Rectal smooth muscle tissue (tissue), 1 donor: ENCODE data around the gene EHMT1.

Experiments used
- H3K27ac ChIP-seq: one replicate; pipeline ENCODE4 v1.7.0; 2013; ENCODE audit warnings: low read depth, low read length, inconsistent platforms
- H3K27me3 ChIP-seq: one replicate; pipeline ENCODE4 v1.7.0; 2013; ENCODE audit warnings: low read length; ENCODE audit not compliant: control insufficient read depth, insufficient read depth
- H3K36me3 ChIP-seq: one replicate; pipeline ENCODE4 v1.7.0; 2013; ENCODE audit warnings: low read length; ENCODE audit not compliant: control insufficient read depth, insufficient read depth
- H3K4me1 ChIP-seq: one replicate; pipeline ENCODE4 v1.7.0; 2013; ENCODE audit warnings: low read length; ENCODE audit not compliant: control insufficient read depth, insufficient read depth
- H3K4me3 ChIP-seq: one replicate; pipeline ENCODE4 v1.7.0; 2013; ENCODE audit warnings: low read length
- H3K9ac ChIP-seq: one replicate; pipeline ENCODE4 v1.7.0; 2013; ENCODE audit warnings: low read length

EHMT1 gene

DNA sequence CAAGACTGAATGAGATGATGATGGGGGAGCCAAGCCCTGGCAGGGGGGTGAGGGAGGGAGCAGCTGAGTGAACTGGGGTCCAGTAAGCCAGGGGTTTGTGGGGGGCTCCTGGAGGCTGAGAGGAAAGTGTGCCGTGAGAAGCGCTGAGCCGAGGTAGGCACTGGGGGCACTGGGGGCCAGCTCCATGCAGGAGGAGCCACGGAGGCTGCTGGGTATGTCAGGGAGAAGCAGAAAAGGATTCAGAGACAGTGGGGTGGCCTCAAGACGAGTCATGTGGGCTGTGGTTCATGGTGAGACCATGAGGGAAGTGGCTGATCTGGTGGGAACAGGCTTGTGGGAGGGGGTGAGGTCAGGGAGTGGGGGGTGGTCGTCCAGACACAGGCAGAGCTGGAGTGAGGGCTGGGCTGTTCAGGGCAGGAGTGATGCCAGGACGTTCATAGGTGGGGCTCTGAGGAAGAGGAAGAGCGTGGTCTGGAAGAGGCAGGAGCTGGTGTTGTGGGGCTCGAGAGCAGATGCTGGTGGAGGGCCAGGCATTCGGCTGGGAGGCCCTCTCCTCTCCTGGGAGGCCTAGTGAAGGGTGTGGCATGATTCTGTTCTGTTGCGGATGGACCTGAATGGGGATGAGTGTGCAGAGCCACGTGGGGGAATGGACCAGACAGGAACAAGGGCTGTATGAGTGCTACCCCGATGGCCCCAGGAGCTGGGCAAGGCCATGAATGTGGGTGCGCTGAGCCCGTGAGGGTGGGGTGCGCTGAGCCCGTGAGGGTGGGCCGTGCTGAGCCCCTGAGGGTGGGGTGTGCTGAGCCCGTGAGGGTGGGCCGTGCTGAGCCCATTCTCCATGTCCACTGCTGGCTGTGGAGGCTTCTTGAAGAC, 166.1 kb downstream of the EHMT1 start:
- H3K36me3 ChIP-seq = peaks cover 22% of the 10 kb centered on the region
- H3K4me1 ChIP-seq = no peaks in the 10 kb centered on the region
- H3K9ac ChIP-seq = no peak overlapping the region
- no peaks in the 10 kb centered on the region for H3K27me3 ChIP-seq
- H3K27ac ChIP-seq = no peak overlapping the region
- H3K4me3 ChIP-seq = no peak overlapping the region

DNA sequence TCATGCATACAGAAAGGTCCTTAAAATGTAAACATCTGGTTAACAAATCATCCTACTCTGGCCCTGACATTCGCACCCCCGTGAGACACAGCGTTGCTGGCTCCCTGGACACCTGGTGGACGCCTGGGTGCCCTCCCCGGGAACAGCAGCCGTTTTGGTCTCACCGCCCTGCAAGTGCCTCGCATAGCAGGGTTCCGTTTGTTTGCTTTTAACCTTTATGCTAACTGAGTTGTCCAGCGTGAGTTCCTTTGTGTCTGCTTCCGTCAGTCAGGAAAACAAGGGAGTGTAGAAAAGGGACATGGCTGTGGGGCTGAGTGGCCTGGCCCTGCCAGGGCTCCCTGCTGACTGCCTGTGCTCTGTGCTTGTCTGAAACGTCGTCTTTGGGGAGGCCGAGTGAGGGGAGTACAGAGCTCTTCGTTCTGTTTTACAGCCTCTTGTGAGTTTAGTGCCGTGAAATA, 166.9 kb downstream of the EHMT1 start:
- Histone ChIP-seq H3K36me3 (peaks cover 21% of the 10 kb centered on the region), H3K9ac (no peak overlapping the region), H3K27ac (no peak overlapping the region), H3K27me3 (no peaks in the 10 kb centered on the region), H3K4me1 (no peaks in the 10 kb centered on the region), H3K4me3 (no peak overlapping the region)

DNA sequence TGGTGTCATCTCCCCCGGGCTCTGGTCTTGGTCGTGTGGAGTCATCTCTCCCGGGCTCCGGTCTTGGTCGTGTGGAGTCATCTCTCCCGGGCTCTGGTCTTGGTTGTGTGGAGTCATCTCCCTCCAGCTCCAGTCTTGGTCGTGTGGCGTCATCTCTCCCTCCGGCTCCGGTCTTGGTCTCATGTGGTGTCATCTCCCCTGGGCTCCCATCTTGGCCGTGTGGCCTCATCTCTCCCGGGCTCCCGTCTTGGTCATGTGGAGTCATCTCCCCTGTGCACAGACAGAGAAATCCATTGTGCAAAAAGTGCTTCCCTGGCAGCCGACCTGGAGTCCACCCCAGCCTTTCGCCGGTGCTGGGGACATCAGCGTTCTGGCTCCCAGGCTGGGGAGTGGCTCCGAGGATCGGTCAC, 167.7 kb downstream of the EHMT1 start:
- Histone ChIP-seq H3K4me3 (no peak overlapping the region), H3K36me3 (peaks cover 23% of the 10 kb centered on the region), H3K4me1 (no peaks in the 10 kb centered on the region), H3K27ac (no peak overlapping the region), H3K27me3 (no peaks in the 10 kb centered on the region), H3K9ac (no peak overlapping the region)

DNA sequence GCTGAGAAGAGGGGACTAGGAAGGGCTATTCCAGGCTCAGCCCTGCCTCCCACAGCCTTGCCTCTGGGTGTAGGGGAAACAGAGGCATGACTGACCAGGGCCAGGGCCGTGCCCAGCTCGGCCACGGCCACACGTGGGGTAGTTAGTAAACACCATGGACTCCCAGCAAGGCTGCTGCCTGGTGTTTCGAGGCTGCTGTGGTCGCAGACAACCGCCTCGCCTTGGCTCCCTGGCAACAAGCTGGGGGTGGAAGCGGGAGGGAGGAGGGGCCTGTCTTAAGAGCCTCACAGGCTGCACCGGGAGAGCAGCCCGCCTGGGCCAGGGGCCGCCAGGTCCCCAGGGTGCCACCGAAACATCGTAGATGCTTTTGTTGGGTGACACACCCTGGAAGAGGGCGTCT, 168.6 kb downstream of the EHMT1 start:
- Histone ChIP-seq H3K36me3 (peaks cover 18% of the 10 kb centered on the region), H3K27ac (no peak overlapping the region), H3K4me3 (no peak overlapping the region), H3K27me3 (no peaks in the 10 kb centered on the region), H3K4me1 (no peaks in the 10 kb centered on the region), H3K9ac (no peak overlapping the region)

DNA sequence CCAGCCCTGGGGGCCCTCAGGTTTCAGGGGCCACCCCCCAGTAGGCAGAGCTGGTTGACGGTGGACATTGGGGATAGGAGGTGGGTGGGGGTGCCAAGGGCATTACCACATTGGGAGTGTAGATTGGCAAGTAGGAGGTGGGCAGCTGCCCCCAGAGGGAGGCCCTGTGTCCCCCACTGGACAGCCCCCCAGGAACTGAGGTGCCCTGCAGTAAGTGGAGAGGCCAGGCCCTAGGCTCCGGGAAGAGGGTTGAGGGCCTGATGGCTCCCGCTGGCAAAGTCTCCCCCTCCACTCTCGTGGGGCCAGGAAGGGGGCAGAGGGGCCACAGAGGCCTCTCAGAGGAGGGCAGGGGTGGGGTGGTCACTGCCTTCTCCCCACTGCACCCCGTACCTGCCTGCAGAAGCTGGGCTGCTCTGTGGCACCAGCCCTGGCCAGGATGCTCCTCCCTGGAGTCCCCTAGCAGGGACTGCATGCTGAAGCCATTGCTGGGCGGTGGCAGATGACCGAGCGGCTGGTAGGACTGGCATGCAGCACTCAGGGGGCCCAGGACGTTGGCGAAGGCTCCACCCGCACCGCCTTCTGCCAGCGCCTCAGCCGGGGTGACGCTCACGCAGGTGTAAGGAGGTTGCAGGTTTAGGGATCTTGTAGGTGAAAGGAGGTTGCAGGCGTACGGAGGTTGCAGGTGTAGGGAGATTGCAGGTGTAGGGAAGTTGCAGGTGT, 169.1 kb downstream of the EHMT1 start:
- Histone ChIP-seq H3K27me3 (no peaks in the 10 kb centered on the region), H3K4me3 (no peak overlapping the region), H3K36me3 (peaks cover 13% of the 10 kb centered on the region), H3K4me1 (no peaks in the 10 kb centered on the region), H3K9ac (no peak overlapping the region), H3K27ac (no peak overlapping the region)

DNA sequence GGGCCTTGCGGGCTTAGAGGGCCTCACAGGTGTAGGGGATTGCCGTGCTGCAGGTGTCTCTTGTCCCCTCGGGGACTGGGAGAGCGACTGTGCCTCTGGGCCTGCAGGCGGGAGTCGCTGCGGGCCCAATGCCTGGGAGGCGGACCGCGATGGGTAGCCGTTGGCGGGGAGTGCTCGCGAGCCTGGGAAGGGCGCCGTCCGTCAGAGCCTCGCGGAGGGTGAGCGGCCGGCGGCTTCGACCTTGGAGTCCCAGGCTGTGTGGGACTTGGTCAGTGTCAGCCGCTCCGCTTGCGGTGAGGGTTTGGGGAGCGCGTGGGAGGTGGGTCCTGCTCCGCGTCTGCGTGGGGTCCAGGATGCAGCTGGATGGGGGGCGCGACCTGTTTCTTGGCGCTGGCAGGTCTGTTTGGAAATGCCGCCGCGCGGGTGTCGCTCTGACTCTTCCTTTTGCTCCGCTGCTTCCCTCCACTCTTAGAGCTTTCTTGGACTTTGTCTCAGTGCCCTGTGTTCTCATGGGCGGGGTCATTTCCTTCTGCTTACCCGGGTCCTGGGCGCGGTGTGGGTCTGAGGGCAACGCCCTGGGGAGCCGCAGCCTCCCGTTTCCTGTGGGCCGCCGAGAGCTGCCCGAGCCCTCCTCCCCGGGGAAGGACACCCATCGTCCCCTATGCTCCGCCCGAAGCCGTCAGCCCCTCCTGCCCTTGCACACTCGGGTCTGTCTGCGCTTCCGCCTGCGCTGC, 169.9 kb downstream of the EHMT1 start:
- peaks cover 15% of the 10 kb centered on the region for H3K36me3 ChIP-seq
- H3K4me3 ChIP-seq = no peak overlapping the region
- H3K4me1 ChIP-seq = no peaks in the 10 kb centered on the region
- no peak overlapping the region for H3K9ac ChIP-seq
- no peaks in the 10 kb centered on the region for H3K27me3 ChIP-seq
- no peak overlapping the region for H3K27ac ChIP-seq

DNA sequence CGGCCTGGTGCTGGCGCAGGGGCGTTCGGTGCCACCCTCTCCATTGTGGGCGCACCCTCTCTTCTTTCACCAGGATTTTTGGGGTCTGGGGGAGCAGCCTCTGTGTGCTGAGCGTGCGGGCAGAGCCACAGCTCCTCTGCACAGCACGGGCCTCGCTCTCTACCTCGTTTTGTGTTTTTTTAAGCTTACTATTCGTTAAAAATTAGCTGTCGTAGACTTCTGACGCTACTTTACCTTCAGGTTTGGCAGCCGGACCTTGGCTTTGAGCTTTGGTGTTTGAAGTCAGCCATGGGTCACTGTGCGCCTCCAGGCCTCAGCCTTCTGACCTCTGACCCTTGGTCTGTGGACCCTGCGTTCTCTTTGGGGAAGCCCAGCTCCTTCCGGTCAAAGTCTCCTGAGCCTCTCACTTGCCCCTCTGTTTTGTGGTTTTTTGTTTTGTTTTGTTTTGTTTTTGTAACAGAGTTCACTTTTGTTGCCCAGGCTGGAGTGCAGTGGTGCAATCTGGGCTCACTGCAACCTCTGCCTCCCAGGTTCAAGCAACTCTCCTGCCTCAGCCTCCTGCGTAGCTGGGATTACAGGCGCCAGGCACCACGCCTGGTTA, 170.6 kb downstream of the EHMT1 start:
- Histone ChIP-seq H3K36me3 (peaks cover 15% of the 10 kb centered on the region), H3K9ac (no peak overlapping the region), H3K27ac (no peak overlapping the region), H3K4me3 (no peak overlapping the region), H3K4me1 (no peaks in the 10 kb centered on the region), H3K27me3 (no peaks in the 10 kb centered on the region)

DNA sequence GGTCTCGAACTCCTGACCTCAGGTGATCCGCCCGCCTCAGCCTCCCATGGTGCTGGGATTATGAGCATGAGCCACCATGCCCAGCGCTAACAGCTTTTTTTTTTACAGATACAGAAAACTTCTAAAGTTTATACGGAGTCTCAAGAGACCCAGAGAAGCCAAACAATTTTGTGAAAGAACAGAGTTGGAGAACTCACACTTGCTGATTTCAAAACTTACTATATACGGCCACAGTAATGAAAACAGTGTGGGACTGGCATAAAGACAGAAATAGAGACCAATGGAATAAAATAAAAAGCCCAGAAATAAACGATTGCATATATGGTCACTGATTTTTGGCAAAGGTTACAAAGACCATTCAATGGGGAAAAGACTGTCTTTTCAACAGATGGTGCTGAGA, 173.1 kb downstream of the EHMT1 start:
- Histone ChIP-seq H3K27ac (no peak overlapping the region), H3K27me3 (no peaks in the 10 kb centered on the region), H3K4me3 (no peak overlapping the region), H3K36me3 (peaks cover 13% of the 10 kb centered on the region), H3K9ac (no peak overlapping the region), H3K4me1 (no peaks in the 10 kb centered on the region)

DNA sequence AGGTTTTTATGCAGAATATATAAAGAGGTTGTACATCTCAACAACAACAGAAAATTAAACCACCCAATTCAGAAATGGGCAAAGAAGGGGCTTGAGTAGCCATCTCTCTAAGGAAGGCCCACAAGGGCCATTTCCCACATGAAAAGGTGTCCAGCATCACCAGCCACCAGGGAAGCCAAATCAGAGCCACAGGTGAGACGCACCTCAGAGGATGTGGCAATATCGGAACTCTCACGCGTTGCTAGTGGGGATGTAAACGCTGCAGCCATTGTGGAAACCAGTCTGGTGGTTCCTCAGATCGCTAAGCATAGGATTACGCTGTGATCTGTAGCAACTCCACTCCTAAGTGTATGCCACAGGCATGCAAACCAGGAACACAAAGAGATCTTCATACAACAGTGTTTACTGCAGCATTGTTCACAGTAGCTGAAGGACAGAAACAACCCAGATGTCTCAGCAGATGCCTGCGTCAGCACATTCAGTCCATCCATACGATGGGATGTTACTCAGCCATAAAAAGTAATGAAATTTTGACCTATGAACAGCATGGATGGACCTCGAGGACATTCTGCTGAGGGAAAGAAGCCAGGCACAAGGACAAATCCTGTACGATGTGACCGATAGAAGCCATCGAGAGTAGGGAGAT, 174.5 kb downstream of the EHMT1 start:
- no peak overlapping the region for H3K4me3 ChIP-seq
- no peaks in the 10 kb centered on the region for H3K4me1 ChIP-seq
- peaks cover 17% of the 10 kb centered on the region for H3K36me3 ChIP-seq
- no peak overlapping the region for H3K27ac ChIP-seq
- H3K27me3 ChIP-seq = no peaks in the 10 kb centered on the region
- no peak overlapping the region for H3K9ac ChIP-seq

DNA sequence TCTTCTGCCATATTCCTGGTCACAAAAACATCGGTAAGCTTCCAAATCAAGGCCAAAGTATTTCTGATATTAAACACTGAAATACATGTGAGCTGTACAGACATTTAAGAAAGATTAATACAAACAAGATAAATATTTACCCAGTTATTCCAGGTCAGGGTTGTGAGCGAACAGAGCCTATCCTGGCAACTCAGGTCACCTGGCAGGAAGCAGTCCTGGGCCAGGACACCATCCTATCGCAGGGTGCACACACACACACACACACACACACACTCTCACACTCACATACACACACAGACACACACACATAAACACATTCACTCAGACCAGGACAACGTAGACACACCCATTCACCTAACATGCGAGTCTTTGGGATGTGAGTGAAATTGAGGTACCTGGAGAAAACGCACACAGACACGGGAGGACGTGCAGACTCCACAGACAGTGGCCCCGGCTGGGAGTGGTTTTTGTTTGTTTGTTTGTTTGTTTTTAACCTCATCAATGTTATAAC, 176.4 kb downstream of the EHMT1 start:
- Histone ChIP-seq H3K27me3 (no peaks in the 10 kb centered on the region), H3K36me3 (peaks cover 24% of the 10 kb centered on the region), H3K4me3 (no peak overlapping the region), H3K9ac (no peak overlapping the region), H3K4me1 (no peaks in the 10 kb centered on the region), H3K27ac (no peak overlapping the region)

DNA sequence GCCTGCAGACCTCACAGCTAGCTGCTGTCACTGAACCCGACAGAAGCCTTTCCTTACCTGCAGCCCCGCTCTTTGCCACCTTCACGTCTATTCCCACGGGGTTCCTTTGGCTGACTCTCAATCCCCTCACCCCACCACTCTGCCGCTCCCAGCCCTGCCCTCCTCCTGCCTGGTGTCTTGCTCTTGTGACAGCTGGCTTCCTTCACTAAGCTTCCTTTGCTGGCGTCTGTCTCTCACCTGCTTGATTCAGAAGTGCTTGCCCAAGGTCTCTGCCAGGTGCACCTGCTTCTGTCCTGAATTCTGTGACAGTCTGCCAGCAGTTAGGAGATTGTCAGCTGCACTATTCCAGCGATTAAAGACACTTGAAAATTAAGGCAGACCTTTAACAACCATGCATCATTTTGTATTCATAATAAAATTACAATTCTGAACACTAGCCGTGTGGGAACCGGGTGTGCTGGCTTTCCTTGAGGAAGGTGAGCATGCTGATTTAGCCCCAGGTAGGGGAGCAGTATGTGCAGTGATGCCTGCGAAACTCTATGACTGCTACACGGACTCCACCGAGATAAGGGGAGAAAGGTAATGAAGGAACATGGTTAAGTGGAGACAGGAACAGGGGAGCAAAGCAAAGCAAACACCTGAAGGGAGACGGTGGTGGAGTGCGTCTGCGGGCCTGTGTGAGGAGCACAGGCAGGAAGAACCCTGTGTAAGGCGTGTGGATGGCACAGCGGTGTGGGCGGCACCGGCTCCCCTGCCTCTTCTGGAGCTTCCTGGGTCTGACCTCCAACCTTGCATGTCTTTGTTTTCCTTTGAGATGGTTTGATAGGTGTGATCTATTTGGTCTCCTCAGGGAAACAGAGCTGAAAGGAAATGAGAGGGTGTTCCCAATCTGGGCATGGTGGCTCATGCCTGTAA, 178.7 kb downstream of the EHMT1 start:
- H3K36me3 ChIP-seq = peaks cover 28% of the 10 kb centered on the region
- H3K27me3 ChIP-seq = no peaks in the 10 kb centered on the region

More for the DNA sequence above, 178.7 kb downstream of the EHMT1 start:
- H3K4me3 ChIP-seq = no peak overlapping the region
- no peak overlapping the region for H3K9ac ChIP-seq
- H3K27ac ChIP-seq = no peak overlapping the region
- no peaks in the 10 kb centered on the region for H3K4me1 ChIP-seq
